Activated T-cell treated with anti-CD3 and anti-CD28 coated beads for 4 hours (primary cell): ENCODE results near the gene CSRP1.
"Not testable (repeated sequence)": the region's sequence is repeated elsewhere in the genome, so short reads cannot be mapped to it uniquely, and the experiment has no call there.

Source experiments
- DNase-seq: peaks from one replicate; pipeline ENCODE4 v3.0.0-alpha.2; 2020

CSRP1 gene

GRCh38 chr1:201496296-201496690, 10.6 kb downstream of the CSRP1 start:
- DNase-seq = no peak

- no peak for DNase-seq
These were observed 11.2 kb downstream of the CSRP1 start for GRCh38 chr1:201495551-201496295.

GRCh38 chr1:201493757-201494617, 12.9 kb downstream of the CSRP1 start:
- no peak for DNase-seq

GRCh38 chr1:201493026-201493656, 13.8 kb downstream of the CSRP1 start:
- not testable (repeated sequence) for DNase-seq

- no peak for DNase-seq
These were observed 14.9 kb downstream of the CSRP1 start for GRCh38 chr1:201491896-201492511.

GRCh38 chr1:201490708-201491131, 16.2 kb downstream of the CSRP1 start:
- no peak for DNase-seq

- DNase-seq = no peak
These were observed 17.2 kb downstream of the CSRP1 start for GRCh38 chr1:201489643-201490261.

- DNase-seq = no peak
These were observed 17.9 kb downstream of the CSRP1 start for GRCh38 chr1:201488830-201489589.

- no peak for DNase-seq
These were observed 19.2 kb downstream of the CSRP1 start for GRCh38 chr1:201487742-201488141.

- no peak for DNase-seq
These were observed 20.7 kb downstream of the CSRP1 start for GRCh38 chr1:201486187-201486586.

GRCh38 chr1:201485184-201485774, 21.6 kb downstream of the CSRP1 start:
- DNase-seq = no peak

- DNase-seq = no peak
These were observed 23.5 kb downstream of the CSRP1 start for GRCh38 chr1:201483373-201483949.

- no peak for DNase-seq
These were observed 24.2 kb downstream of the CSRP1 start for GRCh38 chr1:201482755-201483154.

- DNase-seq = peak; percentile 72
These were observed 25.0 kb downstream of the CSRP1 start for GRCh38 chr1:201481761-201482493.

- no peak for DNase-seq
These were observed 25.9 kb downstream of the CSRP1 start for GRCh38 chr1:201481004-201481380.

GRCh38 chr1:201480231-201481003, 26.5 kb downstream of the CSRP1 start:
- peak; percentile 34 for DNase-seq

GRCh38 chr1:201479201-201479730, 27.7 kb downstream of the CSRP1 start:
- no peak for DNase-seq

GRCh38 chr1:201478666-201479065, 28.3 kb downstream of the CSRP1 start:
- DNase-seq = not testable (repeated sequence)

- DNase-seq = no peak
These were observed 30.1 kb downstream of the CSRP1 start for GRCh38 chr1:201476670-201477344.
